GM12865 (cell line): ENCODE results near the gene SP5.

Source experiments
- DNase-seq: peaks from one replicate; pipeline ENCODE4 v3.0.0; 2010; ENCODE audit warnings: low read depth
- H3K4me3 ChIP-seq: 2 replicates; pipeline ENCODE4 v1.5.1; 2011; ENCODE audit warnings: mild to moderate bottlenecking, low read depth, low read length, control low read depth
- TF ChIP-seq, protein P1 (sequence below): IDR thresholded peaks from 2 replicates; pipeline ENCODE4 v1.5.1; 2011; ENCODE audit warnings: low read length, control low read depth, low read depth, inconsistent platforms; ENCODE audit not compliant: insufficient read depth; ENCODE audit errors: missing control alignments

Gene SP5

DNA sequence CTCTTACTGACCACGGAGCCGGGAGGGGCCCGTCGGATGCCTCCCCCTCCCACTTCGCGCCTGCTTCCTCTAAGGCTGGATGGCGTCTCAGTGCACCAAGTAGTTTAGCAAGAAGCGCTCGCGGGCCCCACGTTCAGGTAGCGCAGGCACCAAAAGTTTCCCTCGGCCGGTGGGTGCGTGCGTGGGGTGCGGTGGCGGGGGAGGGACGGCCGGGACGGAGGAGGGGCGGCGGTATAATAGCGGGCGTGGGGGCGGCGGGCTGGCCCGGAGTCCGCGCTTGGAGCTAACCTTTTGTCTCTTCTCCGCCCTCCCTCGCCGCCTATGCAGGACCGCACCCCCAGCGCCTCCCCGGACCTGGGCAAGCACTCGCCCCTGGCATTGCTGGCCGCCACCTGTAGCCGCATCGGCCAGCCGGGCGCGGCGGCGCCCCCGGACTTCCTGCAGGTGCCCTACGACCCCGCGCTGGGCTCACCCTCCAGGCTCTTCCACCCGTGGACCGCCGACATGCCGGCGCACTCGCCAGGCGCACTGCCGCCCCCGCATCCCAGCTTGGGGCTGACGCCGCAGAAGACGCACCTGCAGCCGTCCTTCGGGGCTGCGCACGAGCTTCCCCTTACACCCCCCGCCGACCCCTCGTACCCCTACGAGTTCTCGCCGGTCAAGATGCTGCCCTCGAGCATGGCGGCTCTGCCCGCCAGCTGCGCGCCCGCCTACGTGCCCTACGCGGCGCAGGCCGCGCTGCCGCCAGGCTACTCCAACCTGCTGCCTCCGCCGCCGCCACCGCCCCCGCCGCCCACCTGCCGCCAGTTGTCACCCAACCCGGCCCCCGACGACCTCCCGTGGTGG lies 1.0 kb downstream of the SP5 start:
- TF ChIP-seq, protein P1, sequence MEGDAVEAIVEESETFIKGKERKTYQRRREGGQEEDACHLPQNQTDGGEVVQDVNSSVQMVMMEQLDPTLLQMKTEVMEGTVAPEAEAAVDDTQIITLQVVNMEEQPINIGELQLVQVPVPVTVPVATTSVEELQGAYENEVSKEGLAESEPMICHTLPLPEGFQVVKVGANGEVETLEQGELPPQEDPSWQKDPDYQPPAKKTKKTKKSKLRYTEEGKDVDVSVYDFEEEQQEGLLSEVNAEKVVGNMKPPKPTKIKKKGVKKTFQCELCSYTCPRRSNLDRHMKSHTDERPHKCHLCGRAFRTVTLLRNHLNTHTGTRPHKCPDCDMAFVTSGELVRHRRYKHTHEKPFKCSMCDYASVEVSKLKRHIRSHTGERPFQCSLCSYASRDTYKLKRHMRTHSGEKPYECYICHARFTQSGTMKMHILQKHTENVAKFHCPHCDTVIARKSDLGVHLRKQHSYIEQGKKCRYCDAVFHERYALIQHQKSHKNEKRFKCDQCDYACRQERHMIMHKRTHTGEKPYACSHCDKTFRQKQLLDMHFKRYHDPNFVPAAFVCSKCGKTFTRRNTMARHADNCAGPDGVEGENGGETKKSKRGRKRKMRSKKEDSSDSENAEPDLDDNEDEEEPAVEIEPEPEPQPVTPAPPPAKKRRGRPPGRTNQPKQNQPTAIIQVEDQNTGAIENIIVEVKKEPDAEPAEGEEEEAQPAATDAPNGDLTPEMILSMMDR = no peak
- no peak for DNase-seq
- H3K4me3 ChIP-seq = no peak overlapping the region

DNA sequence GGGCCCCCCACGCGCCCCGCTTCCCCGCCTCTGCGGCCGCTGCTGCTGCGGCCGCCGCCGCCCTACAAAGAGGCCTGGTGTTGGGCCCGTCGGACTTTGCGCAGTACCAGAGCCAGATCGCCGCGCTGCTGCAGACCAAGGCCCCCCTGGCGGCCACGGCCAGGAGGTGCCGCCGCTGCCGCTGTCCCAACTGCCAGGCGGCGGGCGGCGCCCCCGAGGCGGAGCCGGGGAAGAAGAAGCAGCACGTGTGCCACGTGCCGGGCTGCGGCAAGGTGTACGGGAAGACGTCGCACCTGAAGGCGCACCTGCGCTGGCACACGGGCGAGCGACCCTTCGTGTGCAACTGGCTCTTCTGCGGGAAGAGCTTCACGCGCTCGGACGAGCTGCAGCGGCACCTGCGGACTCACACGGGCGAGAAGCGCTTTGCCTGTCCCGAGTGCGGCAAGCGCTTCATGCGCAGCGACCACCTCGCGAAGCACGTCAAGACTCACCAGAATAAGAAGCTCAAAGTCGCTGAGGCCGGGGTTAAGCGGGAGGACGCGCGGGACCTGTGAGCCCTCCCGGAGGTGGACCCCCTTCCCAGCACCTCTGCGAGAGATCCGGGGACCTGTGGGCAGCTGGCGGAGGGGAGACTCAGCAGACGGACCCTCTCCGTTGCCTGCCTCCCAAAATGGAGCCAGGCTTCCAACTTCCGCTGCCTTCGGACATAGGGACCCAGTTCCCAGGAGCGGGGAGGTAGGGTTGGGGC lies 1.9 kb downstream of the SP5 start:
- TF ChIP-seq, protein P1 = no peak
- H3K4me3 ChIP-seq = no peak overlapping the region
- no peak for DNase-seq

DNA sequence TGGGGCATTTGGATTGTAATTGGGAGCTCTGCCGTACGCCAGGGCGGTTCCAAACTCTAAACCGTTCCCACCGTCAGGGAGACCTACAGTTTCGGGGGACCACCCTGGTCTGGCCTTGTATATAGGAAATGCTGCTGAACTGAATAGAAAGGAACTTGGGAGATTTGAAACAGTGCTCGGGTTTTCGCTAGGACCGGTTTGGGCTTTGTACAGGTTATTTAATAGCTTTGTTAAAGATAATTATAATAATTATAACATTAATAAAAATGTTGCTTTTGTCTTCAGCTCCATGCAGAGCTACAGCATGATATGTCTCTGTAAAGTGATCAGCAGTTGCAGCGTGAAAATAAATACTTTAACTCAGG lies 2.4 kb downstream of the SP5 start:
- no peak overlapping the region for H3K4me3 ChIP-seq
- TF ChIP-seq, protein P1 = no peak
- no peak for DNase-seq

DNA sequence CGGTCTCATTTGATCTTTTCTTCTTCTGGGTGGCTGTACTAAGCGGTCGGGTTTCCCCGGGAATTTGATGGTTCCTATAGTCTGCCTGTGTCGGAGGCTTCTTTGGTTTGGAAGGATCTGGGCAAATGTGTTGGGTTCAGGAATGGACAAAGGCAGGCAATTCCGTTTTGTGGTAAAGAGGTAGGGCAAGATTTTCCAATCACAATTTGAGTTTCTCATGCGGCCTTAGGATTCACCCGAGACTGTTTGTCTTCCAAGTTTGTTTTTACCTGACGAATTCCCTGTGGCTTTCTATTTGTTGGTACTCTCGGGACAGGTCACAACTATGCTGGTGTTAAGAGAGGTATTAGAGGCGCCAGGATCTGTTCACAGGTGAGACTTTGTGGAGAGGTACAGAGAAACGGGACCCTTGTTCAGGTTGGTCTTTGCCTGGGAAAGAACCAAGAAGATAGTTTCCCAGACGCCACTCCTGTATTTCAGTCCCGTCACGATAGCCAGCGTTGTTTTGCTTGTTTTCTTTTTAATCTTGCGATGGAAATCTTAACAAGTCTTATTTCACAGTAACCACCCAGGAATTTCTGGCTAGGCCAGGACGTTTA lies 3.0 kb downstream of the SP5 start:
- DNase-seq = no peak
- TF ChIP-seq, protein P1 = no peak
- no peak overlapping the region for H3K4me3 ChIP-seq

DNA sequence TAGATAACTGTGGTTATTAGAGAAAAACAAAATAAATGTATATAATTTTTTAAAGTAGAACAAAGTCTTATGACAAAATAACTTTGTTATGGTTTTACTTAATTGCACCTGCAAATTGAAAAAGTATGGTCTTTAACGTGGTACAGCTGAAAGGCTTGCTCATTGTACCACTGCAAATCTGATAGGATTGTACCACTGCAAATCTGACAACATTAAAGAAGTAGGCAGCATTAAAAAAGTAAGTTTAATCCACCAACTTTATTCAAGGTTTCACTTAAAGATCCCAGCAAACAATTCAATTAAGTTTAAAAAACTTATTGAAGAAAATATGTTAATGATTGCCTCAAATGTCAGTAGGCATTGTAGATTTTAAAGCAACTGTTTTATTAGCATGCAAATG lies 4.7 kb downstream of the SP5 start:
- TF ChIP-seq, protein P1 = no peak

DNA sequence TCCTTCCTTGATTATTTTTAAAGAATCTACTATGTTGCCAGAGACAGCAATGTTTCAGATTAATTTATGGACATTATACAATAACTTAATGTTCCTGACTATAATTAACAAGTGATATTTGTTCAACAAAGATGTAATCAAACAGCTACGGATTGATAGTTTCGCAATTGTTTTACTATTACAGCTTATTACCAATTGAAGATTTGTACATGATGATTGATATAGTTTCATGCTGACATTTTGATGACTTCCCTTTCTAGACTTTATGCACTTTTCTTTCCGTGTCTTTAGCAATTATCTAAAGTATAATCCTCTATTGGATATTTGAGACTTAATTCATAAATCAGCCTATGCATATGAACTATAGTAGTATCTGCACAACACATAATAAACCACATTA lies 6.5 kb downstream of the SP5 start:
- no peak overlapping the region for H3K4me3 ChIP-seq
- no peak for DNase-seq
- TF ChIP-seq, protein P1 = no peak

More for the DNA sequence above, 4.7 kb downstream of the SP5 start:
- no peak for DNase-seq
- H3K4me3 ChIP-seq = no peak overlapping the region
